Body of pancreas (tissue), 4 donors: ENCODE results near the gene PAK4. TPM values are rescaled to one million over a fixed set of nuclear protein-coding genes. Genes with fewer than 3 reads are reported as not detected.

Experiments
- ATAC-seq: fragments of 150-250 bp; one replicate; pipeline ENCODE4 v1.9.1; 2016
- DNase-seq, 4 donors: peaks; one replicate each; pipeline ENCODE4 v3.0.0-alpha.2; 2019
- H3K27ac ChIP-seq, 4 donors: fragments of 200-600 bp; sonication (generic); 1 replicate in 3 of 4; 2 replicates in 1 of 4; pipeline versions ENCODE4 v1.5.1 to v1.6.1; 2016 to 2019; ENCODE audit warnings: mild to moderate bottlenecking in 1 of 4, mixed read lengths in 1 of 4, moderate library complexity in 1 of 4
- H3K27me3 ChIP-seq, 2 donors: fragments of 200-600 bp; sonication (generic); one replicate each; pipeline ENCODE4 v1.6.0; 2016; ENCODE audit warnings: mild to moderate bottlenecking in 1 of 2
- H3K36me3 ChIP-seq, 2 donors: fragments of 200-600 bp; sonication (generic); replicated peaks in 1 of 2; 2 replicates each; pipeline ENCODE4 v1.5.1; 2016; ENCODE audit warnings: low read depth in 2 of 2; ENCODE audit not compliant: insufficient read depth in 1 of 2
- H3K4me1 ChIP-seq: fragments of 200-600 bp; sonication (generic); one replicate; pipeline ENCODE4 v1.6.0; 2016
- H3K4me3 ChIP-seq, 2 donors: fragments of 200-600 bp; sonication (generic); 1 replicate in 1 of 2; 2 replicates in 1 of 2; pipeline ENCODE4 v1.5.1; 2016 to 2019
- H3K9me3 ChIP-seq, 3 donors: fragments of 200-600 bp; sonication (generic); 1 replicate in 2 of 3; 2 replicates in 1 of 3; pipeline ENCODE4 v1.5.1; 2016
- CTCF ChIP-seq, 7 experiments: fragments of 450-650 bp in 4 of 7; fragments of 200-600 bp in 3 of 7; sonication (generic) in 3 of 7; IDR thresholded peaks; one replicate each; pipeline ENCODE4 v1.5.1; 2016 to 2019; ENCODE audit warnings: antibody characterized with exemption in 7 of 7
- POLR2A ChIP-seq, 3 donors: fragments of 450-650 bp; IDR thresholded peaks; one replicate each; pipeline ENCODE4 v1.6.1; 2016; ENCODE audit warnings: antibody characterized with exemption in 3 of 3, mild to moderate bottlenecking in 2 of 3
- WGBS, 2 donors: methylation state at CpG; one replicate each; pipeline ENCODE4 v1.1.5; 2017; 5-methylcytosine and 5-hydroxymethylcytosine counted together
- intact Hi-C: fragments of 100-400 bp; cut with DNase I; formaldehyde crosslinking; loops from one replicate; pipeline ENCODE4 v1.15.1; 2023
- total RNA-seq, 2 donors: library from RNA; depleted of rRNA; stranded (reverse); fragments of >200 nt; gene quantifications; one replicate each; pipeline ENCODE4 v1.1.0, GENCODE V29; 2016

PAK4 gene
- total RNA-seq, 2 donors from 2014 or later: 18.9 to 40.2 TPM

- TF ChIP-seq POLR2A (IDR thresholded peaks at IDR 0.05) (no peak), CTCF (IDR thresholded peaks at IDR 0.05) (no peak)
- no peak overlapping the region for H3K4me3 ChIP-seq
- H3K27me3 ChIP-seq: no peaks in the 10 kb centered on the region
- peaks cover 43% of the 10 kb centered on the region for H3K4me1 ChIP-seq
- H3K9me3 ChIP-seq: no peaks in the 10 kb centered on the region
- intact Hi-C loops: no loop called here
- DNase-seq: no peak
- ATAC-seq: no peak
- H3K27ac ChIP-seq: peak overlapping the region in 3 of 4 donors; percentile 72 to 83 (median 73)
- 83 to 89% methylated on average over 16 to 20 of the region's 23 CpGs for WGBS, 2 donors
- peaks cover 0 to 10% of the 10 kb centered on the region in 2 donors for H3K36me3 ChIP-seq
These were observed 42.9 kb downstream of the PAK4 start for GRCh38 chr19:39168258-39169142.

GRCh38 chr19:39169143-39169810 lies 43.7 kb downstream of the PAK4 start:
- TF ChIP-seq POLR2A (IDR thresholded peaks at IDR 0.05): no peak
- no peak for TF ChIP-seq CTCF (IDR thresholded peaks at IDR 0.05)
- no peaks in the 10 kb centered on the region for H3K27me3 ChIP-seq
- intact Hi-C loops: no loop called here
- ATAC-seq: no peak
- no peak overlapping the region for H3K27ac ChIP-seq
- H3K36me3 ChIP-seq: peaks cover 0 to 10% of the 10 kb centered on the region in 2 donors
- no peak for DNase-seq
- H3K9me3 ChIP-seq: no peaks in the 10 kb centered on the region
- H3K4me3 ChIP-seq: no peak overlapping the region
- H3K4me1 ChIP-seq: peaks cover 35% of the 10 kb centered on the region
- 87 to 96% methylated on average over 31 to 35 of the region's 36 CpGs for WGBS, 2 donors

GRCh38 chr19:39170386-39171231 lies 45.0 kb downstream of the PAK4 start:
- H3K27ac ChIP-seq: no peak overlapping the region
- no peaks in the 10 kb centered on the region for H3K27me3 ChIP-seq
- no peak for DNase-seq
- ATAC-seq: no peak
- TF ChIP-seq POLR2A (IDR thresholded peaks at IDR 0.05) (no peak), CTCF (IDR thresholded peaks at IDR 0.05) (no peak)
- intact Hi-C loops: no loop called here
- H3K4me1 ChIP-seq: peaks cover 32% of the 10 kb centered on the region
- peaks cover 0 to 16% of the 10 kb centered on the region in 2 donors for H3K36me3 ChIP-seq
- no peaks in the 10 kb centered on the region for H3K9me3 ChIP-seq
- no peak overlapping the region for H3K4me3 ChIP-seq
- 79 to 83% methylated on average over 5 to 14 of the region's 17 CpGs for WGBS, 2 donors

- no peaks in the 10 kb centered on the region for H3K27me3 ChIP-seq
- H3K36me3 ChIP-seq: peaks cover 0 to 18% of the 10 kb centered on the region in 2 donors
- TF ChIP-seq CTCF (IDR thresholded peaks at IDR 0.05) (no peak), POLR2A (IDR thresholded peaks at IDR 0.05) (no peak)
- no peaks in the 10 kb centered on the region for H3K9me3 ChIP-seq
- intact Hi-C loops: no loop called here
- DNase-seq (no peak), ATAC-seq (no peak)
- peaks cover 20% of the 10 kb centered on the region for H3K4me1 ChIP-seq
- WGBS, 2 donors: 81 to 88% methylated on average over 13 to 27 of the region's 27 CpGs
- no peak overlapping the region for H3K27ac ChIP-seq
- no peak overlapping the region for H3K4me3 ChIP-seq
These were observed 46.2 kb downstream of the PAK4 start for GRCh38 chr19:39171479-39172465.
